ENCODE measurements around the gene MOCS3.
"Not testable (repeated sequence)": the region's sequence is repeated elsewhere in the genome, so short reads cannot be mapped to it uniquely, and the experiment has no call there.

Gene MOCS3

DNA sequence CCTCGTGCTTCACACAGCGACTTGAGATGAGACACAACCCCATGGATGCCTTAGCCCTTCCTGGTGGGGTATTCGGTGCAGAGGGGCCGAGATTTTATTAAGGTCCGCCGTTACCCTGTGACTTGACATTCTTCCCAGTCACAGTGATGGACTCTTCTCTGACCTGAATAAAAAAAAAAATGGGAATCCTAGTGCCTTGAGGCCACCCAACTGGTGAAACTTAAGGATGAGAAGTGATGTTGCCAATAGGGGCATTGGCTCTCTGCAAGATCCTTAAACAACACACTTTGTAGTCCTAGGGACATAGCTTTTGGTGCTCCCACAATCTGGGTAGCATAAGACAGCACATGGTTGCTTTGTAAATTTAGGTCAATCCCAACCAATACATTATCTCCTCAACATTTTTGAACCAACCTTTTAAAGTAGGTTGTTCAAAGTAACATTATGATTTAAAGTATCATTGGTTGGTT, 26.6 kb upstream of the MOCS3 start:
- no peak for DNase-seq

DNA sequence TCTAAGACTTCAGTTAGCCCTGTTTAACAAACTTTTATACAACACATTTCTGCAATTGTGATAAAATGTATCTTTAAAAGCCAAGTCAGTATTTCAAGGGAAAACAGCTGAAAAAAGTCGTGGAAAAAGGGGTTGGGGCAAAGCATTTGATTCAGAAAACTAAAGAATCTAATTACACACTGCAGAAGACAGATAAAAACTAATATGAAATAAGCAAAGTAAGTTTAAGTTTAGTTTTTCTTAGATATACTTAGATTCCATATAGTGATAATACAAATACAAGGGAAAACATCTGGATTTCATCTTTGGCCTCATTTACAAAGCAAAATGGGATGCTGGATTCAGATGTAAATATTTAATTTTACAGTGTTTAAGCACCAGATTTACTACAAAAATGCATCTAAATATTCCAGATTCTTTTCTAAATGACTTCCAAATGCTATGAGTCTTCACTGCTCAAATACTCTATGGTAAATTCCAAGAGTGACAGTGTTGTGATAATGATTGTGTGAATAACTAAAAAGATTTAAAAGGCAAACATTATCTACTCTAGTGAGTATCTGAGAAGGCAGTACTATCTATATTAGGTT, 25.8 kb upstream of the MOCS3 start:
- DNase-seq: no peak

DNA sequence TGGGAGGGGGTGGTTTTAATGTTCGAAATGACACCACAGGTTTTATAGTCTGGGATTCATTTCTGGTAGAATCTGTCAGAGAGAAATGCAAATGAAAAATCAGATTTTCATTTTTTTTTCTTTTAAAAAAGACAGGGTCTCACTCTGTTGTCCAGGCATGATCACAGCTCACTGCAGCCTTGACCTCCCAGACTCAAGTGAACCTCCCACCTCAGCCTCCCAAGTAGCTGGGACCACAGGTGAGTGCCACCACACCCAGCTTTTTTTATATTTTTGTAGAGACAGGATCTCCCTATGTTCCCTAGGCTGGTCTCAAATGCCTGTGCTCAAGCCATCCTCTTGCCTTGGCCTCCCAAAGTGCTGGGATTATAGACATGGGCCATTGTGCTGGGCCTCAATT, 25.0 kb upstream of the MOCS3 start:
- DNase-seq: no peak

DNA sequence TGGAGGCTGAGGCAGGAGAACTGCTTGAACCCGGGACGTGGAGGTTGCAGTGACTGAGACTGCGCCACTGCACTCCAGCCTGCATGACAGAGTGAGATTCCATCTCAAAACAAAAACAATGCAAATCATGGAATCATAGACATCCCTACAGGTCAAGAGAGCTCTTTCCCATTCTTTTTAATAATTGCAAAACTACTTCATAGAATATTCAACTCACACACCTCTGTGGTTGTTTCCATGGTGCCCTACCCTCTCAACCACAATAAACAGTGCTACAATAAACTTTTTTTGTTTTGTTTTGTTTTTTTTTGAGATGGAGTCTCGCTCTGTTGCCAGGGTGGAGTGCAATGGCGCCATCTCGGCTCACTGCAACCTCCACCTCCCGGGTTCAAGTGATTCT, 15.5 kb upstream of the MOCS3 start:
- DNase-seq: no peak

DNA sequence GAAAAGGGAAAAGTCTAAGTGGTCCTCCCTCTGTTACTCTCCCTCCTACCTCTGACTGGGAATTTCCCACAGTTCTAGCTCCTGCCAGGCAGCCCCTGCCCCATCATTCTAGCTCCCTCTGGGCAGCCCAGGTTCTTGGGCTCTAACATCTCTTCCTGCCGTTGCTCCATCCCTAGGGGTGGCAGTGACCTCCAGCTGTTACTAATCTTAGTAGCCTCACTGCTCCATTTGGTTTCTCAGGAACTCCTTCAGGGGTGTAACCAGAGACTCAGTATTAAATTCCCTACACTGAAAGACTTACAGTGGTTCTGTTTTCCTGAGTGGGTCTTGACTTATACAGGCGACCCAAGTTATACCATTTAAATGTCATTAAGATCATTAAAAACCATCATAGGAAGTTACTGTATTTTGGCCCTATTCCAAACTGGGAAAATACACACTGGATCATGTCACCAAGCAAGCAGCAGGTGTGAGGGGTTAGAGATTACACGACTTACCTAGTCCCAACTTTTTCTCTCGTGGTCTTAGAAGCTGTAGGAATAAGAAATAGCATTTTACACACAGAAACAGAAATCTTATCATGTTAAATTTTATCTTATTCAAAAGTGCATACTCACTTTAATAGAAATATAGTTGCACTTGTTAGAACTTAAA, 10.4 kb upstream of the MOCS3 start:
- DNase-seq: no peak

DNA sequence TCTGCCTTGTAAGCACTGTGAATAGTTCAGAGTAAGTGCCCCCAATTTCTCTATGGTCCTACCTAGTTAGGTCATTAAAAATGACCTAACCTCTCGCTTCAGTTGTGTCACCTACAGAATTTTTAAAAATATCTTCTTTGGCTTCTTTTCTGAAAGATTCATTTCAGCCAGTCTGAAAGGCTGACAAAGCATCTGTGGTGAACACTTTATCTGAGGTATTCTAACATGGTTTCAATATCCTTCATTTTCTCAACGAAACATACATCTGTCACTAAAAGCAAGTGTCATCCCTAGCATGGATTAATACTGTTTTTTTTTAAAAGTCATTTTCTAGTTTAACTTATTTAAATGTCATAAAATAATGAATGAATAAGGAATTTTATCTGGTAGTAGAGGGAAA, 5.4 kb upstream of the MOCS3 start:
- DNase-seq: no peak

DNA sequence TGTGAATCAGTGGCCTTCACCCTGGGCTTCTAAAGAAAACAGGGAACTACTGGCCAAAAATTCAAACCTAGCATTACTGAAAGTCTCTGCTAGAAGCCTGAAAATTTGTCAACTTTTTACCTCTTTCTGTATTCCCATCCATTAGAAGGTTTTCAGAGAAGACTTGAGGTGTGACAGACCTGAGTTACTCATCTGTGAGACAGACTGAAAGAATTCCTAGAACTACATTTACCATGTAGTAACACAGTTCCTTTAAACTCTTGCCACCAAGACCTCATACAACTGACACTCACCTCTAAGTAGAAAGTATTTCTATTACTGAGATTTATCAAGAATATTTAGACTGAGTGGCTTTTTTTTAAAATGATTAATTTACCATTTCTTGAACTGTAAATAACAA, 4.8 kb upstream of the MOCS3 start:
- DNase-seq: no peak

DNA sequence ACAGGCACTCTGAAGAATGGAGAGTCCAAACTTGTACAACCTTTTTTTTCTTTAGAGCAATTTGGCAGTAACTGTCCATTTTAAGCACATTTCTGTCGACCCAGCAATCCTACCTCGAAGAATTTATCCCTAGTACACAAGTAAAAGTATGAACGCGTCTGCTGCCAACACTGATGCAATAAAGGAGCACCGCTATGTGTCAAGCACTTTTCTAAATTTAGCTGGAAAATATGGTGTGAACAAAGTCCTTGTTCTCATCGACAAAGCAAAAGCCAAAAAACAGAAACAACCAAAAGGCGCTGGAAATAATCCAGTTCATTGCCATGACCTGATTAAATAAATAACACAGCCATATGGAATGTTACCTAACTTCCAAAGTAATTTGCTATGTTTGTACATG, 1.3 kb upstream of the MOCS3 start:
- DNase-seq: no peak

DNA sequence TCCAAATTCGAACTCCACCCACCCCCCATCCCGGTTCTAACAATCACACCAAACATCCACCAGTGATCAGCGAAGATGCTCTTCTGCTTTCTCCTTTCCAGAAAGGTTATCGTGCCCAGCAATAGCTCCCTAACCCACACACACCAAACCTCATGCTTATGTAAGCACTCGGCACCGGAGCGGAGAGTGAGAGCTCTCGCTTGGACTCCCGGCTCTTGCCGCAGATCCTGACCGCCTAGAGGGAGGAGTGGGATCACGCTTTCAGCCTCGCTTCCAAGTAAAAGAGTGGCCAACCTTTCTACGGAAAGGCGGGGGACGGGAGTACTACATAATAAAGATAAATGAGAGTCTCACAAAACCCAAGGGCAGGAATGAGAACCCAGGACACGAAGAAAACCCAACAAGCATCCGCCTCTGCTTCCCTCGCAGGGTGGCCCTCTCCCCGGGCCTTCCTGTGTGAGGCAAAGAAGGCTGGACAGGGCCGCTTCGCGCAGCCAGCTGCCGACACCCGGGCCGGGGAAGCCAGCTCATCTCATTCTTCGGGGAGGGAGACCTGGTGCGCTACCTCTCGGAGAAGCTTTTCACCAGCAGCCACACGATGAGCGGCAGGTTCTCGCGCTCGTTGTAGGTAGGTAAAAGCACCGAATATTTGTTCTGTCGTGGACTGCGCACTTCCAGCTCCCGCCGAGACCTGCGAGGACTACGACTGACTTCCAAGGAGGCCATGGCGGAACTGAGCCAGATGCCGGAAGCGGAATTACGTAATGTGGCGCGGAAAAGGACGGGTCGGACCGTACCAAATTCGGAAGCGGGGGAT, 612 bp upstream of the MOCS3 start, which contains the start of gene DPM1:
Gene DPM1 (minus strand): TSS at position 735 of the 817 bp plus-strand sequence. CDS start 9 bp downstream, at position 726.
- no peak for DNase-seq

DNA sequence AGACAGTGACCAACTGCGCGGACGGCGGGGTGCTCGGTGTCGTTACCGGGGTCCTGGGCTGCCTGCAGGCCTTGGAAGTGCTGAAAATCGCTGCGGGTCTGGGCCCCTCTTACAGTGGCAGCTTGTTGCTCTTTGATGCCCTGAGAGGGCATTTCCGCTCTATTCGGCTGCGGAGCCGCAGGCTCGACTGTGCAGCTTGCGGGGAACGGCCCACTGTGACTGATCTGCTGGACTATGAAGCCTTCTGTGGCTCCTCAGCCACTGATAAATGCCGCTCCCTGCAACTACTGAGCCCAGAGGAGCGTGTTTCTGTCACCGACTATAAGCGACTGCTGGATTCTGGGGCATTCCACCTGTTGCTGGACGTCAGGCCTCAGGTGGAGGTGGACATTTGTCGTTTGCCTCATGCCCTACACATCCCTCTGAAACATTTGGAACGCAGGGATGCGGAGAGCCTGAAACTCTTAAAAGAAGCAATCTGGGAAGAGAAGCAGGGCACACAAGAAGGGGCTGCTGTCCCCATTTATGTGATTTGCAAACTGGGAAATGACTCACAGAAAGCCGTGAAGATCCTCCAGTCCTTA, 1.0 kb downstream of the MOCS3 start:
- DNase-seq: no peak

DNA sequence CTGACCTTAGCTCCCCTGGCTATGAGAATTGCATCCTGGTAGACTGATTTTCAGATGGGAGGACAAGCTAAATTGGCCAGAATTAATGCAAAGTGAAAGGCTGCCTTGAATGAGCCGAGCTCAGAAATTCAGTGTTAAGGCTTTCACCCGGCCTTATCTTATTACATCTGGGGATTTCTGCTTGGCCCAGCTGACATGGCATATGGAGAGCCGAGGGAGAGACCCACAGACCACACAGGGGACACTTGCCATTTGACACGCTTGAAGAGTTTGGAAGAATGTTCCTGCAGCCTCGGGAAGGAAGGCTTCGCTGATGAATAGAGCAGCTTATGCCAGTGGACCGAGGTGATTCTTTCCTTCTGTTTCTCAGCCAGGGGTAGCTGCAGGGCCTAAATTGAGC, 9.0 kb downstream of the MOCS3 start:
- no peak for DNase-seq

DNA sequence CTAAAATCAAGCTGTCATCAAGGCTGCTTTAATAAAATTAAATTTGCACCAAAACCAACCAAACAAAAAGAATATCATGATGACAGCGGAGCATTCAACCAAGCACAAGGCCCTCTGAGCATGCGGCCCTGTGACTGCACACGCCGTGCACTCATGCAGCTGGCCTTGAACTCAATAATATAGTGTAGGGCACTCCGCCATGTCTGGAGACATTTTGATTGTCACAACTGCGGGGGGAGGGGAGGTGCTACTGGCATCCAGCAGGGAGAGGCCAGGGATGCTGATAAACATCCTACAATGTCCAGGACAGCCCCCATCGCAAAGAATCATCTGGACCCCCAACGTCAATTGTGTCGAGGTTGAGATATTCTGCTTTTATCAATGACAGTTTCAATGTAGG, 9.7 kb downstream of the MOCS3 start:
- no peak for DNase-seq

DNA sequence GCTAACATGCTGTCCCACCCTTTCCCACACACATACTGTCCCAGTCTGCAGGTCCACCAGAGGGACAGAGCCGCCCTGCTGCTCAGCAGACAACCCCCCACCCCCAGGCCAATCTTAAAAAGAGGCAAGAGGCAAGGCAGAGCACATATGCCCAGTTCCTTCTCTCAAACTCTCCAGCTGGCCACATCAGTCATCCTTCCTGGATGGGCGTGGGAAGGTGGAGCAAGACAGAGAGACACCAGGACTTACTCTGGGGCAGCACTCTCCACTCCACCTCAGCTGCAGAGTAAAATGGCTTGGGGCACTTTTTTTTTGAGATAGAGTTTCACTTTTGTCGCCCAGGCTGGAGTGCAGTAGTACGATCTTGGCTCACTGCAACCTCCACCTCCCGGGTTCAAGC, 10.8 kb downstream of the MOCS3 start:
- DNase-seq: no peak

DNA sequence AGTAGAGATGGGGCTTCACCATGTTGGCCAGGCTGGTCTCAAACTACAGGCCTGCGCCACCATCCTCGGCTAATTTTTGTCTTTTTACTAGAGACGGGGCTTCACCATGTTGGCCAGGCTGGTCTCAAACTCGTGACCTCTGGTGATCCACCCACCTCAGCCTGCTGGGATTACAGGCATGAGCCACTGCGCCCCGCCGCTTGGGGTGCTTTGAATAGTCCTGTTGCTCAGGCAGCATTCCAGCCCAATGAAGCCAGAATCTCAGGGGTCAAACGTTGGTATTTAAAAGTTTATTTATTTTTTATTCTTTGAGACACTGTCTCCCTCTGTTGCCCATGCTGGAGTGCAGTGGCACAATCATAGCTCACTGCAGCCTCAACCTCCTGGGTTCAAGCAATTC, 11.3 kb downstream of the MOCS3 start:
- DNase-seq: no peak

DNA sequence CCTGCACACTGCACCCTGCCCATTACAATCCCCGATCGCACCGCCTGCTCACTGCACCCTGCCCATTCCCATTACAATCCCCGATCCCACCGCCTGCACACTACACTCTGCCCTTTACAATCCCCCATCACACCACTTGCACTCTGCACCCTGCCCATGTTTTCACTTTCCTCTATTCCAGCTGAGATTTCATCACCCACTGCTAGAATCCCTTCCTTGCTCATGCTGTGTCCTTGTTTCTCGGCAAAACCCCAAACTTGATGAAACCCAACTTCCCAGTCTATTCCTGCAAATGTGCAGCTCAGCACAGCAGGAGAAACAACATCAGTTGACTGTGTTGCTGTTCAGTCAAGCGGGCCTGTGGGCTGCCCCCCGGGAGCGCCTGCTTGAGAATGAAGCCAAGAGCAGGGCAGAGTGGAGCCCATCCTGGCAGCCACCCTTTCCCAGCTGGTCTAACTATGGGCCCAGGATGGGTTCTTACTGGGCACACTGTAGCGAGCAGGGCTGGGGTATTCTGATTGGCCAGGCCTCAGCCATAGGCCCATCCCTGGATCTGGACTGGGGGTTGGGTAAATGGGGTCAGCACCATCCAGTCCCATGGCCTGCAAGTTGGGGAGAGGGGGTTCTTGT, 17.2 kb downstream of the MOCS3 start:
- no peak for DNase-seq

DNA sequence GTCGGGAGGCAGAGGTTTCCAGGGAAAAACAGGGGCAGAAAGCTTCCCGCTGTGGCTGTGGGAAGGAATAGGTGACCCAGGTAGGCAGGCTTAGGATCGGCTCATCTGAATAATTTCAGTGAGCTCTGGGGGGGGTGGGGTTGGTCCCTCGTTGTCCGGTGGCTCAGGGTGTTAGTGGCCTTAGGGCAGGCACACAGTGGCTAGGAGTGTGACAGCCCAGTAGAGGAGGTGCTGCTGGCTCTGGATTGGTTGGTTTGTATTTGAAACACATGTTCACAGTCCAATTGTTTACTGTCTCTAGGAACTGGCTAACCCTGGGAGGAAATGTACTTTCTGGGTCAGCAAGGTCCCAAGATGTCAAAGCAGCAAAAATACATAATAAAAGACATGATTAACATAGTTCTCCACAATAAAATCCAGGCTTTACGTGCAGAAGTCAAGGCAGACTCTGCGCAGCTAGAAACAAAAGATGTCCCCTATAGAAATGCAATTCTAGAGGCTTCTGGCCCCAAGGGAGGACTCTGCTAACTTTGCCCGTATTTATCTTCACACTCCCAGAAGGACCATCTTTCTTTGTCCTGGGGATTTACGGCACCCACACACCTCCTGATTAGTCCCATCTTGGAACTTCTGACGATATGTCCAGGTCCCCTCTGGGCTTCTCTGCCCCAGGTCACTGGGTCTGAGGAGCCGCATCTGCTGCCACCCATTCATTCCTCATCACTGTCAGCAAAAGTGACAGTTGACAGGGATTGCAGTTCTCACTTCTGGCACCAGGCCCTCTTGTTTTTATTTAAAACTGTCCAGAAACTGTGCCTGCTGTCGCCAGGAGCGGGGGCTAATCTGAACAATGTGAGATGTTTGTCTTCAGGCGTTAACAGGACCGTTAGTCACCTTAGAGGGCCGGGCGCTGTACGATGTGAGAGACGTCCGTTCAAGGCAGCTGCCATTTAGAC, 18.7 kb downstream of the MOCS3 start:
- no peak for DNase-seq

DNA sequence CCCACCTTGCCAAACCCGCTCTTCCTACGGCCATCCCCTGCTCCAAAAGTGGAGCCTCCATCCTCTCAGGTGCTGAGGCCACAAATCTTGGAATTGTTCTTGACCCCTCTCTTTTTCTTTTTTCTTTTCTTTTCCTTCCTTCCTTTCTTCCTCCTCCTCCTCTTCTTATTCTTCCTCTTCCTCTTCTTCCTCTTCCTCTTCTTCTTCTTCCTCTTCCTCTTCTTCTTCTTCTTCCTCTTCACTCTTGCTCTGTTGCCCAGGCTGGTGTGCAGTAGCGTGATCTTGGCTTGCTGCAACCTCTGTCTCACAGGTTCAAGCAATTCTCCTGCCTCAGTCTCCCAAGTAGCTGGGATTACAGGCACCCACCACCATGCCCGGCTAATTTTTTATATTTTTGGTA, 19.9 kb downstream of the MOCS3 start:
- DNase-seq: not testable (repeated sequence)

DNA sequence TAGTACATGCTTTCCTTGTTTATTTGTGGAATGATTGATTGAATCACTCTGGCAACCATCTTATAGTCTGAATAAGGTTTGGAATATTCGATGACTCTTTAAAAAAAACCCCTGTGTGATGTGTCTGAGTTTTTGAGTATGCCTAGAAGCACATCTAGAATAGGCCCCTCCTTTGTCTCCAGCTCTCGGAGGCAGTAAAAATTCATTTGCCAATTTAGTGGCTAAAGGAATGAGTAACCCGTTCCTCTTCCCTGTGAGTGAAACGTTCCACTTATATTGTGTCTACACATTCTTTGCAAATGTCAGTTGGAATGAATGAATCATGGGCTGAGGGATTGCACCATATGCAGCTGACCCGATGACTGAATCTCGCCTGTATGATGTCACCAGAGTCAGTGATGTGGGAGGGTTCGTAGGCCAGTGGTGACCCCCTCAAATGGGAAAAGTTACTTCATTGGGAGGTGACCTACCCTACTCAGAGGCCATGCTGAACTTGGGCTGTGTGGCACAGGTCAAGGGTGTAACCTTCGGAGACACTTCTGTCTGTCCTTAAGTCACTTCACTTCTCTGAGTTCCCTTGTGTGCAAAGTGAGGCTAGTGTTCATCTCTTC, 21.6 kb downstream of the MOCS3 start:
- no peak for DNase-seq

DNA sequence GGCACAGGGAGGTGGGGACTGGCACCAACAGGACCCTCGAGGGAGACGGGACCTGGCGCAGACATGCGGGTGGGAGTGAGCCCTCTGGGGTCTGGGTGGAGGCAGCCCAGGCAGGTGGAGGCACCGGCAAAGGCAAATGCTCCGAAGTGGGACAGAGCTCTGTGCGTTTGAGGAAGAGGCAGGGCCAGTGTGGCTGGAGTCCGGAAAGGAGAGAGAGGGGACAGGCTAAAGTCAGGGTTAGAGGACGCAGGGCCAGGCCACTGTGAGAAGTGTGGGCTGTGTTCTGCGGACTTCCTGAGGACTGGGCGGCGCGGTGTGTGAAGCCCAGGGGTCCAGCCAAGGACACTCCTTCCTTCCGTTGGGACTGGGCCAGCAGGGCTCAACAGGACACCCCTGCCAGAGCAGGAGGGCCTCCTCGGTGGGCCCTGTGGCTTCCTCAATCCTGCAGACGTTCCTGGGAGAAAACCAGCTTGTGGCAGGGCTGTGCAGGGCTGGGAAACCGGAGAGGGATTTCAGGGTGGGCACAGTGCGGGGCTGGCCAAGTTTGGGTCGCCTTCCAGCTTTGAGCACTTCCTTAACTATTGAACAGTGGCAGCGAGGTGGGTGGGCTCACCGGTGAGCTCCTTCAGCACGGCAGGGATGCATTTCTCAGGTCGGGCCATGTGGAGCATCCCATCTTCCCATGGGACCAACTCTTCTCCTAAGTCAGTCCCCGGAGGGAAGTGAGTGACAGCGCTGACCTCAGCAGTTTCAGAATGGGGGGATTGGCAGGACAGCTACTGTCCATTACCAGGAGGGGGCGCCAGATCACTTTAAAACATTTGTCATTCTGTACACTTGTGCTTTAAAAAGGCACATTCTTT, 22.5 kb downstream of the MOCS3 start:
- DNase-seq: peak; percentile 60

DNA sequence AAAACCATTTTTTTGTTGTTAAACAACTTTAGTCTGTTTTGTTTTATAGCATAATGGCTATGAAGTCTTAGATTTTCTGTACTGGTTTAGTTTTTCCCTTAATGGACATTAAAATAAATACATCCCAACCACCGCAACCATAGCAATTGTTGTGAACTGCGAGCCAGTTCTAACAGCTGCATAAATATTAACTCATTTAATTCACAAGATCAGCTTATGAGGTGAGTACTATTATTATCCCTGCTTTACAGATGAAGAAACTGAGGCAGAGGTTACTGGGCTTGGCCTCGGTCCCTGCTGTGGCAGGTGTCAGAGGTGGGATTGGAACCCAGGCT, 23.1 kb downstream of the MOCS3 start:
- no peak for DNase-seq

DNA sequence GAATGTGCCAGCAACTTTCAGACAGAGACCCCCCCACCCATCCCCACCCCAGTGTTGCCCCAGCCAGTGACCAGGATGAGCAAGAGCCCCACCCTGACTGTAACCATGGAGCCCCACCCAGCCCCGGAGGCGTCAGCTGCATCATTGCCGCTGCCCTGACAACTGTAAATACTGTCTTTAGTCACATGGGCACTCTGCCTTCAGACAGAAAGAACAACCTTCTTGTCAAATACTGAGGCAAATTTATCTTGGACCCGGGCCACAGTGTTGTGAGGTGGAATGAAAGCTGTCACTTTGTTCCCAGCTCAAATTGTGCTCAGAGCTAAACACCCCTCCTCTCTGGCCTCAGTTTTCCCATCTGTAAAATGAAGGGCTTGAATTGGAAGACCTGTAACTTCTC, 23.7 kb downstream of the MOCS3 start:
- DNase-seq: no peak

All from KG1 (cell line).